Stimulated activated CD4-positive, alpha-beta T cell treated with anti-CD3 and anti-CD28 coated beads, Interleukin-12 subunit alpha, Interleukin-12 subunit beta, amount 100 ng/mL, for 4 hours (primary cell): ENCODE measurements around the gene HMCES.
A peak's percentile ranks its signal among the peaks of the same experiment; 100 is the strongest.
"Not testable (repeated sequence)": the region's sequence is repeated elsewhere in the genome, so short reads cannot be mapped to it uniquely, and the experiment has no call there.

Experiments used
- DNase-seq: peaks from one replicate; pipeline ENCODE4 v3.0.0-alpha.2; 2020

The HMCES gene

GRCh38 chr3:129323651-129324294 is 45.1 kb downstream of the HMCES start:
- no peak for DNase-seq

- DNase-seq, result no peak
Observed at GRCh38 chr3:129324855-129325254, 46.2 kb downstream of the HMCES start.

- DNase-seq, result no peak
Observed at GRCh38 chr3:129325383-129325782, 46.7 kb downstream of the HMCES start.

- DNase-seq, result no peak
Observed at GRCh38 chr3:129326138-129326537, 47.5 kb downstream of the HMCES start.

GRCh38 chr3:129326595-129326994 is 47.9 kb downstream of the HMCES start:
- no peak for DNase-seq

GRCh38 chr3:129327510-129327909 is 48.8 kb downstream of the HMCES start:
- no peak for DNase-seq

- no peak for DNase-seq
Observed at GRCh38 chr3:129329858-129330257, 51.2 kb downstream of the HMCES start.

- no peak for DNase-seq
Observed at GRCh38 chr3:129330409-129330808, 51.7 kb downstream of the HMCES start.

- DNase-seq, result no peak
Observed at GRCh38 chr3:129333891-129334290, 55.2 kb downstream of the HMCES start.

- DNase-seq, result no peak
Observed at GRCh38 chr3:129336093-129336706, 57.5 kb downstream of the HMCES start.

- not testable (repeated sequence) for DNase-seq
Observed at GRCh38 chr3:129337719-129338118, 59.0 kb downstream of the HMCES start.

GRCh38 chr3:129339186-129339585 is 60.5 kb downstream of the HMCES start:
- DNase-seq, result not testable (repeated sequence)

- not testable (repeated sequence) for DNase-seq
Observed at GRCh38 chr3:129339833-129340232, 61.2 kb downstream of the HMCES start.

GRCh38 chr3:129341331-129342141 is 62.9 kb downstream of the HMCES start:
- DNase-seq, result no peak

- peak; percentile 31 for DNase-seq
Observed at GRCh38 chr3:129343643-129344360, 65.1 kb downstream of the HMCES start.

- DNase-seq, result no peak
Observed at GRCh38 chr3:129344540-129345220, 66.0 kb downstream of the HMCES start.

GRCh38 chr3:129345281-129345680 is 66.6 kb downstream of the HMCES start:
- DNase-seq, result no peak

GRCh38 chr3:129345971-129346370 is 67.3 kb downstream of the HMCES start:
- DNase-seq, result no peak

- no peak for DNase-seq
Observed at GRCh38 chr3:129346695-129347457, 68.2 kb downstream of the HMCES start.

GRCh38 chr3:129347458-129347845 is 68.8 kb downstream of the HMCES start:
- DNase-seq, result no peak

GRCh38 chr3:129348734-129349133 is 70.1 kb downstream of the HMCES start:
- DNase-seq, result no peak

- DNase-seq, result not testable (repeated sequence)
Observed at GRCh38 chr3:129349169-129349568, 70.5 kb downstream of the HMCES start.
